Hindlimb muscle (tissue), 1 donor: ENCODE data around the gene SIK2. TPM values are rescaled to one million over a fixed set of nuclear protein-coding genes. Genes with fewer than 3 reads are reported as not detected.
"Not testable (repeated sequence)": the region's sequence is repeated elsewhere in the genome, so short reads cannot be mapped to it uniquely, and the experiment has no call there.

Source experiments
- DNase-seq: peaks from one replicate; pipeline ENCODE4 v3.0.0-alpha.2; 2013
- polyA plus RNA-seq: library from polyadenylated mRNA; unstranded; fragments of 120-200 nt; gene quantifications from one replicate; pipeline ENCODE4 v1.2.1, GENCODE V29; 2013; ENCODE audit not compliant: insufficient read length

Gene SIK2
- polyA plus RNA-seq, 1 donor: 20.5 TPM

DNA sequence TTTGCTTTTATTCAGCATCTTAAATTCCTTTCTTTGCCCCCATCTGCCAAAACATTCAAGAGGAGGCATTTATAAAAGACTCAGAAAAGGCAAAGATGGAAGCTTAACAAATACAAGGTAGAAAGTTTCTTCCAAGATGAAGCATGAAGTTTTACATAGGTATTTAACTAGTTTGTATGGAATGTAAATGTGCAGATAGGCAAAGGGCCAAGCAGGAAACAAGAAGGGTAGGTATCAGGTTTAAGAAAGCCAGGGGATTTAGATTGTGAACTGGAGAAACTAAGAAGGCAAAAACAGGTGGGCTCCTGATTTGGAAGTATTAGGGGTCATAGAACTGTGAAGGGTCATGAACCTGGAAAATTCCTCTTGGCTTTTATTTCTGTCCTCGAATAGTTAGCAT, 101.3 kb downstream of the SIK2 start:
- DNase-seq: no peak

DNA sequence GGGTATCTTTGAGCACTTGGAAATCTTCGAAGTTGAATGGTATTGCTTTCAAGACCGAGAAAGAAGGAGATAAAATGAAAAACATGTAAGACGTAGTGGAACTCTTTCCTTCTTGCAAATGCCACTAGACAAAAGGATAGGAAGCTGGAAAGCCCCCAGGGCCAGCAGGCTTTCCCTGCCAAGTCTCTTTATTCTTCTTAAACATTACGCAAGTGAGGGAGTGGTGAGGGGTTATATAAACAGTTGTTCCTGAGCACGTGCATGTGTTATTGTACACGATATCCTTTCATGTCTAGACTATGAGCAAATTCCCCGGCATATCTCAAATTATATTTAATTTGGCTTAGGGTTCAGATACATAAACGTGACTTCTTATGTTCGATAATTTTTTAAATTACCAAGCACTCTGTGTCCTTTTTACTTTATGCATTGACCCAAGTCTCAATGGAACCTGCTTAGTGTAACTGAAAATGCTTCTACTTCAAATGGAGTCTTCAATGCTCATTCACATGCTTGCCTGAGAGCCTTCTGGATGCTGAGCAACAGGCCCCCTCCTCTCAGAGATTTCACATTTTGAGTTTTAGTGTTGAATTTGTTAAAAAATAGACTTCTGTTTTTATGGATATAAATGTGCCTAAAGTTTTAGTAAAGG, 104.9 kb downstream of the SIK2 start:
- DNase-seq: peak; percentile 34

DNA sequence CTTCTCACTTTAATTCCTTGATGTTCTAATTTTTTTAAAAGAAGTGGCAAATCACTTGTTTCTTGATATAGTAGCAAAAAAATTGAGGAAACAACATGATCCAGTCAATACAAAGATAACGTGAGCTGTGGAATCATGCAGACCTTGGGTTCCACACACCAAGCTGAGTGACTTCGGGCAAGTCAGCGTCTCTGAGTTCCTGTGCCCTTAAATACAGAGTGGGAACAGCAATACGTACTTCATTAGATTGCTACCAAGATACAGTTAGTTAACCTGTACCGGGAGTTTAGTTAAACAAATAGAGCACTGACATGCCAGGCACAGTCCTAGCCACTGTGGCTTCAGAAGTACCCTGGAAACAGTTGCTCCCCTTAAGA, 105.4 kb downstream of the SIK2 start:
- no peak for DNase-seq

GRCh38 chr11:111714522-111714921, 112.3 kb downstream of the SIK2 start:
- DNase-seq: no peak

DNA sequence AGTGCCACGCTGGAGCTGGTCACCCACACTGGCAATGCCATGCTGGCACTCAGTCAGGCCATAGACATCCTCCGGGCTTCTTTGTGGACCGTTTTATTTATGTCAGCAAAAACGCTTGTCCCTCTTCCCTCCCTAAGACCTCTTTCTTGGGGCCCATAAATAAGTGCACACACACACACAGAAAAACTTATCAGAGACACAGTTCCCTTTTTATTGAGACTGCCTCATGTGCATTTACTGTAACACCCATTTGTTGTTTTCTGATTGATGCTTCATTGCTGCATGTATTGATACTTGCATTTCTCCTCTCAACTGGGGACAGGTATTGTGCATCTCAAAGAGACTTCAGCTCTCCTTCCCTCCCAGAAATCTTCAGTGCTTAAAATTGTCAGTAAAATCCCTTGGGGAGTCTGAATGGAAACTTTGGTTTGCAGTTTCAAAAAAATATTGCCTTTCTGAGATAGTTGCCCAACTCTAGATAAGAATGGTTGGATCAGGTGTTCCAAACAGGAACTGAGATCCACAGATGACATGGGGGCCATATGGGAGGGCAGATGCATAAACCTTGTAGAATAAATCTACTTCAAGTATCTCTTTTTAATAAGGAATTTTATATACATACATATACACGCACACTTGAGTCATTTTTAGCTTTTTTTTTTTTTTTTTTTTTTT, 113.0 kb downstream of the SIK2 start:
- no peak for DNase-seq

- not testable (repeated sequence) for DNase-seq
Observed at GRCh38 chr11:111717660-111718059, 115.4 kb downstream of the SIK2 start.

DNA sequence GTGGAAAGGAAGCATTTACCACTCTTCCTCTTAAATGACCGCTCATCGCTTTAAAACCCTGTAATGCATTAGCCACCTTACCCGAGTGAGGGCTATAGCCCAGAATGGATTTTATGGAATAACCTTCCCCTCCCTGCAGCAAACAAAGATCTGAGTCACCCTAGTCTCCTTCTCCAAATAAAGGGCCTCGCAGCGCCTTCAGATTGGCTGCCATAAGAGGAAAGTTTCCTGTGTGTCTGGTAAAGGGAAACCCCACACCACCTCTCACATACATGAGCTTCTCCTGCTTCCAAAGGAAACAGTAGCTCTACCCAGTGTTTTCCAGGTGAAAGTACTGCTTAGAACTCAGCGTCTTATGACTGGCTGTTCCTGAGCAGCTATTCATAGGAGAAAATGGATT, 116.2 kb downstream of the SIK2 start:
- peak; percentile 38 for DNase-seq

- no peak for DNase-seq
Observed at GRCh38 chr11:111718859-111719258, 116.6 kb downstream of the SIK2 start.

- DNase-seq: no peak
Observed at GRCh38 chr11:111719379-111719778, 117.1 kb downstream of the SIK2 start.

GRCh38 chr11:111720801-111721494, 118.7 kb downstream of the SIK2 start:
- no peak for DNase-seq

GRCh38 chr11:111722501-111722900, 120.3 kb downstream of the SIK2 start:
- no peak for DNase-seq

DNA sequence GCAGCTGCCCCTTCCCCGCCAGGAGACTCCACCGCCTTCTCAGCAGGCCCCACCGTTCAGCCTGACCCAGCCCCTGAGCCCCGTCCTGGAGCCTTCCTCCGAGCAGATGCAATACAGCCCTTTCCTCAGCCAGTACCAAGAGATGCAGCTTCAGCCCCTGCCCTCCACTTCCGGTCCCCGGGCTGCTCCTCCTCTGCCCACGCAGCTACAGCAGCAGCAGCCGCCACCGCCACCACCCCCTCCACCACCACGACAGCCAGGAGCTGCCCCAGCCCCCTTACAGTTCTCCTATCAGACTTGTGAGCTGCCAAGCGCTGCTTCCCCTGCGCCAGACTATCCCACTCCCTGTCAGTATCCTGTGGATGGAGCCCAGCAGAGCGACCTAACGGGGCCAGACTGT, 121.3 kb downstream of the SIK2 start:
- no peak for DNase-seq

DNA sequence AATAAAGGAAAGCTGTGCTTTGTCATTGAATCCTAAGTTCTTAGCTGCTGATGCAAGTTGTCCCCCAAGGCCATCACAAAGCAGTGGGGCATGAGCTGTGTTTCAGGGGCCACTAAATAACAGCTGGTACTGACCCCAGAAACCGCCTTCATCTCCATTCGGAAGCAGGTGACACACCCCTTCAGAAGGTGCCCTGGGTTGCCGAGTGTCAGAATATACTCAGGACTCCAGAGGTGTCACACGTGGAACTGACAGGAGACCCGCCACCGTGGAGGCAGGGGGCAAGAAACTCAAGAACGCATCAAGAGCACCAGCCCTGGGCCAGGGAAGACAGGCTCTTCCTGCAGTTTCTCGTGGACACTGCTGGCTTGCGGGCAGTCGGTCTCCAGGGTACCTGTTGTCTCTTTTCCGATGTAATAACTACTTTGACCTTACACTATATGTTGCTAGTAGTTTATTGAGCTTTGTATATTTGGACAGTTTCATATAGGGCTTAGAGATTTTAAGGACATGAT, 122.4 kb downstream of the SIK2 start:
- no peak for DNase-seq

DNA sequence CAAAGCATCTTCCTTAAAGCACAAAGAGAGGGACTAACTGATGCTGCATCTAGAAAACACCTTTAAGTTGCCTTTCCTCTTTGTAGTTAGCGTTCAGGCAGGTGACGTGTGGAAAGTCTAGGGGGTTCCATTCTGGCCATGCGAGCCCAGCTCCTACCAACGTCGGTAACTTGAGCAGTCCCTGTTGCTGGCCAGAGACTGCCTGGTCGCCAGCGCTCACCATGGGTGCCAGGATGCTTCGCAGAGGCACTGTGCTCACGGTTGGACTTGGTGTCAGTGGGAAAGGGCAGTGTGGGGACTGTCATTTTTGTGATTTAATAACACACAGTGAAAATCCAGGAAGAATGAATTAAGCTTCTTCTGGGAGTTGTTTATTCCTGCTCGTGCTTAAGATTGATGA, 123.4 kb downstream of the SIK2 start:
- no peak for DNase-seq

DNA sequence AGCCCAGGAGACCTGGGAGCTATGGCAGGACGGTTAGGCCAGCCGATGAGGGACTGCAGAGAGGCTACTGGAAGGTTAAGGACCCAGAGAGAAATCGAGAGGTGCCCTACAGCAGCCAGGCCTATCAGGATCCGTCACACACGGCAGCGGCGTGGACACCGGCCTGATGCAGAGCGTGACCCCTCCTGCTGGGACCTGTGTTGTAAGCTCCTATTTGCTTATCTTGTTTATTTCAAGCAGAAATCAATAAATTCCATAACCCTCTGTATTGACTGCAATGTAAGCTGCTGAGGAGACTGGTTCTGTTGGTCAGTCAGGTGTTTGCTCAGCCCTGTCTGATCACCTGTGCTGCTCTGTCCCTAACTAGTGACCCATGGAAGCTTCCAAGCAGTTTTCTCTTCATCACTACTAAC, 124.1 kb downstream of the SIK2 start:
- DNase-seq: no peak

GRCh38 chr11:111727431-111727830, 125.2 kb downstream of the SIK2 start:
- DNase-seq: no peak

- peak; percentile 11 for DNase-seq
Observed at GRCh38 chr11:111729071-111729830, 127.0 kb downstream of the SIK2 start.

DNA sequence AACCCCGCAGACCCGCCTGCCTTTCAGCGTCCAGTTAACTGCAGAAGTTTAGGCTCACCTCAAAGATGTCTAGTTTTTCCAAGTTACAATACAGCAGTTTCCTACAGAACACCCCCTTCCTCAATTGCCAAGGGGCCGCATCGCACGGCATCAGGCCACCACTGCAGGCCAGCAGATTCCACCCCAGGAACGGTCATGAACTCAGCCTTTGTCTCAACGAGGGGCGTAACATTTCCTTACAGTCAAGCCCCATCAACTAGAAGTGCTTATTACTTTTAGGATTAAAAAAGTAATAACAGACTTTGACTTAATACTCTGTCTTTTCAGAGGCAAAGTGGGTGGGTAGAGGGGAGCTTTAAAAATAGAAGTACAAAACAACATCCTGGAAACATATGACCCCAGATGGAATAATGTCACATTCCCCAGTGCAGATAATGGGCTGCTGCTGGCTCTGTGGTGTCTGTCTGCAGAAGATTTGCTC, 127.6 kb downstream of the SIK2 start:
- peak; percentile 47 for DNase-seq

DNA sequence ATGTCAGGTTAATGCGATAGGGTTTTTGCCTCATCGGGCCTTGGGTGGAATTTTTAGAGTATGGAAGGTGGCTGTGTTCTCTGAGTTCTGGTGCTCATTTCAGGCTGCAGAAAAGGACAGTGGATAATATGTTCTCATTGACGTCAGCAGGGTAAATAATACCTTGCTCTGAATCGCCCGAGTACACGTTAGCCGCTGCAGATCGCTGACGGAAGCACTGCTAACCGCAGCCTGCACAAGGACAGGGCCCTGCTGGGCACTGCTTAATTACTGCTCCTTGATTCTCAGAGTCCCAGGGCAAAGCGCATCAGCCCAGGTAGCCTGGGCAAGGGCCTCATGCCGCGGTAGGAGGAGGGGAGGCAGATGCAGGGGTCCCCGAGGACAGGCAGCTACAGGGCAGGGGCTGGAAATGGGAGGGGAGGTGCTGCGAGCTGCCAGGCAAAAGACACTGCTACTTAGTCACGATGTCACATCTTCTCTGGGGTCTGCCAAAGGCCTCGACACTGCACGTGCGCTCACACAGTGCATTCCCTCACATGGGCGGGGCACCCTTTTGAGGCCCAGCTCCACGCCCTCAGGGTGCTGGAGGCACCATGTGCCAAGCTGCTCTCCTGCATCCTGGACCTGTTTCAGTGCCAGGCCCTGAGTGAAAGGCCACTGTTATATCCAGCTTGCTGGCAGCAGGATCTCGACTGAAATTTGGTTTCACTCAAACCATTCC, 128.8 kb downstream of the SIK2 start:
- DNase-seq: peak; percentile 18

- no peak for DNase-seq
Observed at GRCh38 chr11:111731821-111732220, 129.6 kb downstream of the SIK2 start.

DNA sequence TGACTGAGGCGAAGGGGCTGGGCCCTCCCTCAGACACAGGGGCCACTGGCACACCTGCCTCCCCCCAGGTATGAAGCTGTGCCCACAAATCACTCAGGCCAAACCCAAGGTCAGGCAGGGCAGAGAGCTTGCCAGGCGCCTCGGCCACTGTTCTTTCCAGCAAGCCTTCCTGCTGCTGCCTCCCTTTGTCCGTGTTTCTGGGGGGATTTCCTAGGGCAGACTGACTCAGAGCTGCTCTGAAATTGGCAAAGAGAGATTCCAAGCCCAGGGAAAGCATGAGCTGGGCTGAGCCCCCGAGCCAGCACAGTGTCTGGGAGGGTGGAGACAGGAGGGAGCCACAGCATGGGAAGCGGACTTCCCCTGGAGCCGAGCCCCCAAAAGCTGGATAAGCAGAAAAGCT, 130.8 kb downstream of the SIK2 start:
- DNase-seq: peak; percentile 78

GRCh38 chr11:111733611-111734088, 131.4 kb downstream of the SIK2 start:
- DNase-seq: no peak
